ENCODE data around the gene SOX6.

Gene SOX6

GRCh38 chr11:15981292-15981691 lies 375.1 kb downstream of the SOX6 start:
- TF ChIP-seq ZFX (IDR thresholded peaks at IDR 0.05; ENCODE audit: borderline replicate concordance) (no peak), CTCF (IDR thresholded peaks at IDR 0.05) (no peak)
- no peak overlapping the region for H3K27ac ChIP-seq

- H3K27ac ChIP-seq = no peak overlapping the region
- no peak for TF ChIP-seq CTCF (IDR thresholded peaks at IDR 0.05)
- no peak for TF ChIP-seq ZFX (IDR thresholded peaks at IDR 0.05; ENCODE audit: borderline replicate concordance)
Observed at GRCh38 chr11:15977116-15977515, 379.2 kb downstream of the SOX6 start.

DNA sequence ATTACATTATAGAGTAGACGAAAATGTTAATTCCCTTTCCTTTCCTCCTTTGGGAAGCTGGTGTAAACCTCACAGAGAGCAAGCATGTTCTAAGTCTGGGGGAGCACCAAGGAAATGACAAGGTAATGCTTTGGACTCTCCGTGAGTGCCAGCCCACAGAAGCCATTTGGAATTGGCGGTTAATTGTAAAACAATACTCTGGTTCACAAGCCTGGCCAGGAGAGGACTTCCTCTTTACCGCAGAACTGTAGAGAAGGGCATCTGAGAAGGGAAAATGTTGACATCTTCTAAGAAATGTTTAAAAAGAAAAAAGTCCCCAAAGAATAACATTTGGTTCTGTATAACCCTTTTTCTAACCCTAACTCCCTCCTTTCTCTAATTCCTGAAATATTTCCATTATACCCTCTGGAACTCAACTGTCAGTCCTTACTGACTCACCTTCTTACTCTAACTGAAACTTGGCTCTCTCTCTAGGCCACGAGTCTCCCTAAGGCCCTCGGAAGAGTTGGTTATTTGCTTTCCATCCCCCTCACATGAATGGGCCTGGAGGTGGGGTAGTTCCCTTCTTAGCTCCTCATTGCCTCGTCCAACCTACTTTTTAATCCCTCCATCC lies 379.8 kb downstream of the SOX6 start:
- TF ChIP-seq ZFX (IDR thresholded peaks at IDR 0.05; ENCODE audit: borderline replicate concordance) (no peak), CTCF (IDR thresholded peaks at IDR 0.05) (no peak)
- H3K27ac ChIP-seq = no peak overlapping the region

DNA sequence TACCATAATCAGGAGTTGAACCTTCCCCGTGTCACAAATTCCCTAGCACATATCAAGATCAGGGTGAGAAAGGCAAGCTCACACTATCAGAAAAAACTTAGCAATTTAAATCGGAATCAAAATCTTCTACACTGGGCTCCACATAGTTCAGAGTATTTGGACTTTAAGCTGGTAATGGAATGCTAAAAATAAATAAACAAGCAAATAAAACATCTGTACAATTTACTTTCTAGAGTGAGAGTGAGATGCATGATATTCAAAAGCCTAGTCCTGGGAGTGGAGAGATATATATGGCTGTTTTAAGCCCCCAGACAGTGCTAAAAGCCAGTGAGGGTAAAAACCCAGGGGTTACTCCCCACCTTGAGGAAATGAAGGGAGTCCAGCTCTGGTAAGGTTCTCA lies 380.6 kb downstream of the SOX6 start:
- no peak overlapping the region for H3K27ac ChIP-seq

GRCh38 chr11:15972838-15973237 lies 383.5 kb downstream of the SOX6 start:
- no peak for TF ChIP-seq ZFX (IDR thresholded peaks at IDR 0.05; ENCODE audit: borderline replicate concordance)
- TF ChIP-seq CTCF (IDR thresholded peaks at IDR 0.05) = no peak
- H3K27ac ChIP-seq = no peak overlapping the region

More for the DNA sequence above, 380.6 kb downstream of the SOX6 start:
- TF ChIP-seq ZFX (IDR thresholded peaks at IDR 0.05; ENCODE audit: borderline replicate concordance) (no peak), CTCF (IDR thresholded peaks at IDR 0.05) (no peak)

DNA sequence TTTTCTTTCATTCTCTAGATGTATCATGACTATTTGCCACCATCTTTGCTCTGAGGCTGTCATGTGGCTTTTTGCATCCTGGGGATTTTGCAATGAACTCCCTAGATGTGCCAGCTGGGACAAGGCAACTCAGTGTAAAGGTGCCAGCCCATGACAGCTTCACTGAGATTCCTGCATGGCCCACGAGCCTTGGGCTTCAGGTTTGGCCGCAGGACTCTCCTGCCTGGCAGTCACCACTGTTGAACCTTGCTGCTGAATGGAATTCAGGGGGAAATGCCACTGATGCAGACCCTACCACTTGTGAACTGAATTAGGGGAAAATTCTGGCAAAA lies 385.2 kb downstream of the SOX6 start:
- TF ChIP-seq CTCF (IDR thresholded peaks at IDR 0.05) = no peak
- TF ChIP-seq ZFX (IDR thresholded peaks at IDR 0.05; ENCODE audit: borderline replicate concordance) = no peak
- no peak overlapping the region for H3K27ac ChIP-seq

DNA sequence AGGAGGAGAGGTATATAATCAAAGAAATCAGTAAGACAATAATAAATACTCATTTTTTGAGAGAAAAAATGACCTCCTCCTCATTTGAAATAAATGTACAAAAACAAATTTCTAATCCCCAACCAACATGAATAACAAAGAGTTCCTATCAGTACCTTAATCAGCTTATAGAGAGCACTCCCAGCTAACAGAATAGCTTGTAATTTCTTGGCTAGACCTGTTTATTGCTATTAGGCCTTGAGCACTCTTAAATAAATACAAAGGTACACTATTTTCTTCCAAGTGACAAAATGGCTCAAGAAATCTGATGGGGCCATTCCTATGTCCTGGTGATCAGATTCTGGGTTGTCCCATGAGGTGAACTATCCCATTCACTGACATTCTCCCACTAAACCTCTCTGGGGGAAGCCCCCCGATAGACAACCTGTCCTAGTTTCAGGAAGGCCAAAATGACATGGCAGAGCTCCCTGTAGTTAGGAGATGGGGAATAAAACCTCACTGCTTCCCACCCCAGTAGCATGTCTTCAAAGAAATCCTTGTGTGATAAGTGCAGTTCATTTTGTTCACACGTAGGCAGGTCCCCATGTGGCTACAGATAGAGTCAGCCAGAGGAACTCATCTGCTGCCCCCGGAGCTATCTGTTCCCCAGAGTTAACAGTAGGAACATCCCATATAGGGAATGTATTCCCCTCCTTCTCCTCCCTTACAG lies 385.7 kb downstream of the SOX6 start:
- TF ChIP-seq ZFX (IDR thresholded peaks at IDR 0.05; ENCODE audit: borderline replicate concordance) (no peak), CTCF (IDR thresholded peaks at IDR 0.05) (no peak)
- 0 out of 2 replicates have a peak overlapping the region, but pooled peaks have one; percentile 61 for H3K27ac ChIP-seq

All from 22Rv1 (cell line).